Right lobe of liver (tissue), 4 donors: ENCODE results near the gene MACROH2A1.

Experiments used
- CTCF ChIP-seq, 4 donors: fragments of 200-600 bp in 3 of 4; fragments of 450-650 bp in 1 of 4; IDR thresholded peaks; one replicate each; pipeline versions ENCODE4 v1.5.1 to v1.8.0; 2016 to 2022; ENCODE audit warnings: antibody characterized with exemption in 4 of 4, mild to moderate bottlenecking in 2 of 4
- POLR2A ChIP-seq: fragments of 450-650 bp; IDR thresholded peaks from one replicate; pipeline ENCODE4 v1.6.1; 2017; ENCODE audit warnings: antibody characterized with exemption, mild to moderate bottlenecking
- donor health status: DM: no; HTN: no; CAD: no.
- donor health status: DM: no; HTN: no; CAD: no.
- donor health status: DM: no; HTN: yes; CAD: no.

DNA sequence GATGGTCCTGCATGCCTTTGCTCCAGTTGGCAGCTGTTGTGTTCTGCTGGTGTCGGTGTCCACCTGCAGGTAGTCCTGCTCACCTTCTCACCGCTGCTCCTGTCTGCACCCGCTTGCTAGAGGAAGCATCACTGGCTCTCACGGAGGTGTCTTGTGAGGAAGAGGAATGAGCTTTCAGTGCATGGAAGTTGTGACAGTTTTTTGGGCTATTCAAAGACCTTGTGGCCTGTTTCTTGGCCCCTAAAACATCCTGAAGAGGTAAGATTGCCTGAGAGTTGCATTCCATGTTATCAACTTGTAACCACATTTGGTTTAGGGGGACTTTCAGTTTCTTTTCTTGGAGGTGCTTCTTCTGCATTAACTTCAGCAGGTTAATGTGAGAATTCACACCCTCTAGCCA, 85.6 kb downstream of the MACROH2A1 start:
- TF ChIP-seq CTCF (IDR thresholded peaks at IDR 0.05) (no peak), POLR2A (no peak)
